GM21381 (cell line): ENCODE measurements around the gene INO80E.
"Not testable (repeated sequence)": the region's sequence is repeated elsewhere in the genome, so short reads cannot be mapped to it uniquely, and the experiment has no call there.

Experiments used
- ATAC-seq: cut with Tn5 transposase; IDR thresholded peaks from one replicate; pipeline ENCODE4 v1.9.1; 2021; ENCODE audit warnings: mild to moderate bottlenecking, moderate library complexity; ENCODE audit not compliant: unreplicated experiment

INO80E gene

GRCh38 chr16:30009085-30009862 is 13.2 kb downstream of the INO80E start:
- ATAC-seq = no peak

DNA sequence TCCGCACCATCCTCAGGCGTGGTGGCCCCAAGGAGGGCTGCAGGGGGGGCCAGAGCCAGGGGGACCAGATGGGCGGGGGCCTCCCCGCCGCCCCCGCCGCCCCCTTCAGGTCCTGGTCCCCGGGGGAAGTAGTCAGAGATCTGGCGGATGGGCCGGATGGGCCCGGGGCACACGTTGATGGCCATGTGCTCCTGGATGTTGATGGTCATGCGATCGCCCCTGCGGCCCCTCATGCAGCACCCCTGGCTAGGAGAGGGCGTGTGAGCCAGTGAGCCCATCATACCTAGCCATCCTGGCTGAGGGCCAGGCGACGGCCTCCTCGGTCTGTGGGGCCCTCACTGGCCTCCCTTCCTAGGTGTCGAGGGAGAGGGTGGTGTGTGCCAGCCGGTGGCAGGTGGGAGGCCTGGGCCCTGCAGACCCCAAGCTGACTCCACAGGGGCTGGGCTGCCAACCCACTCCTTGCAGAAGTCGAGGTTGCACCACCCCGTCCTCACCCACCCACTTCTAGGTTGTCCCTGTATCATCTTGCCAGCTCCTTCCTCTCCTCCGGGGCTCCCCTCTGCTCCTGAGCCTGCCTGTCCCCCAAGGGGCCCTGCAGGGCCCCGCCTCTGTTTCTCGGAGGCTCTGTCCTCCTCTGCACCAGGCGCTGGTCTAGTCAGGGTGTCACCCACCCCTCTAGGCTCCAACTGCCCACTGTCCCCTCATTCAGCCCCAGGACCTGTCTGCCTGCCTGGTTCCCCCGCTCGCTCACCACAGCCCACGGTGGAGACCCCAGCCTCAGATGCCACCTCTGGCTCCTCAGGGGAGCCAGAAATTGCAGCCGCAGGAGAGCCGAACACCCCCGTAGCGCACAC is 14.2 kb downstream of the INO80E start:
- ATAC-seq = no peak

DNA sequence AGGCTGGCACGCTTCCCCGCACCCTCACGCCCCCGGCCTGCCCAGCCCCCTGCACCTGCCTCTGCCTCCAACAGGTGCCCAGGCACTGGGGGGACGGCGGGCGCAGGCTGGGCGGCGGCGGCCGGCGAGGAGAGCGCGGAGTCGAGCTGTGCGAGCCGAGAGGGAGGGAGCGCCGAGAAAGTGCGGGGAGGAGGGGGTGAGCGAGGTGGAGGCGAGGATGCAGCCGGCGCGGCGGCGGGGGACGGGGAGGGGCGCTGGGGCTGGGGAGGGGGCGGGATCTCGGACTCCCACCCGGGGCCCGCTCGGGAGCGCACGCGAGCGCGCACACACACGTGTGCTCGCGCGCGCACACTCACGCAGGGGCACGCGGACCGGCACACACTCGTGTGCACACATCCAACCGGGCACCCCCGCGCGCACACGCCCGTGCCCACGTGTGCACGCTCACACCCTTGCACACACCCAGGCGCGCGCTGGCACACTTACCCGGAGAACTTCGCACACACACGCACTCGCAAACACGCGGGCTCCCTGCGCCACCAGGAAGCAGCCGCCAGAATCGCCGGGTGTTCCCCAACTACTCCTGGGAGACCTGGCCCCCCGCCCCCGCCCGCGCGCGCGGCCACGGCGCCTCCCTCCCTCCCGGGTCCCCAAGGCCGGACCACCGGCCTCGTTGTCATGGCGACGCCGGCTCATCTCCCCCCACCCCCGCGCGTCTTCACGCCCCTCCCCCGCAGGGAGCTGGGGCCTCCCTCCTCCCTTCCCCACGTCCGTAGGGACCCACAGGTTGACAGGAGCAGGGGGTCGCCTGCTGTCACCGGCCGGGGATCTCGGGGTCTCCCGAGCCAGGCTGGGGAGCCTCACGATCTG is 15.0 kb downstream of the INO80E start, which contains the start of gene DOC2A:
Gene DOC2A (minus strand): TSS at position 184 of the 870 bp plus-strand sequence. CDS start 805 bp downstream, outside the sequence.
- no peak for ATAC-seq

DNA sequence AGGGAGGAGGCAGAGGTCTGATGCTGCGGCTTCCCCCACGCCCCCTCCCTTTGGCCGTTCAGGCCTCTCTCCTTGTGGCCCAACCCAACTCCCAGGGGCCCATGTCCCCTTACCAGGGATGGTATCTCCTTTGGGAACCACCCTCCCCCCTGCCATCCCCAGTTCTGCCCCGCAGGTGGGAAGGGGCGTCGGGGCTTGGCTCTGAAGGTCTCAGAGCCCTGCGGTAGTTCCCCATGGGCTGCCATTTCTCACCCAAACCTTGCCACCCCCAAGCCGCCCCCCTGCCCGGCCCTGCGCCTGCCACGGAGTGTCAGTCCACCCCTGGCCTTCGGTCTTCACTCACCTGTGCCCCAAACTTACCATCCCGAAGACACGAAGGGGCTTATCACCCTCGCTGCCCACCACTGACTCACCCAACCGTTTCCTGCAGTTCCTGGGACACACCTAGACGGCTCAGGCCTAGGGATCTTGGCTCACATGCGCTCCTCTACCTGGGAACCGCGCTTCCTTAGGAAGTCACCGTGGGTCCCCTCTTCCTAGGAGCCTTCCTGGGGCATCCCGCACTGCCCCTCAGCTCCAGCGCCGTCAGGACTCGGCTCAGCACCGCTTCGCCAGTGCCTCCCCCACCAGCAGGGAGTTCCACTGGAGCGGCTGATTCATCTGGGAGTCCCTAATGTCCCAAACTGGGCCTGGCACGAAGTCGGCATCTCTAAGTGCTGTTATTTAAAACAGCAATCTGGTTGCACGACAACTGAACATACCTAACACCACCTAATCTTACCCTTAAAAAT is 15.9 kb downstream of the INO80E start:
- no peak for ATAC-seq

DNA sequence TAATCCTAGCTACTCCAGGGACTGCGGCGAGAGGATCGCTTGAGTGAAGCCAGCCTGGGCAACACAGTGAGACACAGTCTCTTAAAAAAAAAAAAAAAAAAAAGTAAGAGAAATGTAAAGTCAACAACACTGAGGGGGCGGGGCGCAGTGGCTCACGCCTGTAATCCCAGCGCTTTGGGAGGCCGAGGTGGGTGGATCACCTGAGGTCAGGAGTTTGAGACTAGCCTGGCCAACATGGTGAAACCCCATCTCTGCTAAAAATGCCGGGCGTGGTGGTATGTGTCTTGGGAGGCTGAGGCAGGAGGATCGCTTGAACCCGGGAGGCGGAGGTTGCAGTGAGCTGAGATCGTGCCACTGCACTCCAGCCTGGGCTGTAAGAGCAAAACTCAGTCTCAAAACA is 16.6 kb downstream of the INO80E start:
- ATAC-seq = not testable (repeated sequence)

DNA sequence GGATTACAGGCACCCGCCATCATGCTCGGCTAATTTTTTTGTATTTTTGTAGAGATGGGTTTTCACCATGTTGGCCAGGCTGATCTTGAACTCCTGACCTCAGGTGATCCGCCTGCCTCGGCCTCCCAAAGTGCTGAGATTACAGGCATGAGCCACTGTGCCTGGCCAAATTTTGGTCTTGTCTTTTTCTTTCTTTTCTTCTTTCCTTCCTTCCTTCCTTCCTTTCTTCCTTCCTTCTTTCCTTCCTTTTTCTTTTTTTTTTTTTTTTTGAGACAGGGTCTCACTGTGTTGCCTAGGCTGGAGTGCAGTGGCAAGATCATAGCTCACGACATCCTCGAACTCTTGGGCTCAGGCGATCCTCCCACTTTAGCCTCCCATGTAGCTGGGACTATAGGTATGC is 19.4 kb downstream of the INO80E start:
- ATAC-seq = not testable (repeated sequence)

- no peak for ATAC-seq
Observed at GRCh38 chr16:30016555-30017276, 20.7 kb downstream of the INO80E start.

- ATAC-seq = no peak
Observed at GRCh38 chr16:30017277-30017656, 21.2 kb downstream of the INO80E start.

- not testable (repeated sequence) for ATAC-seq
Observed at GRCh38 chr16:30017937-30018336, 21.9 kb downstream of the INO80E start.

DNA sequence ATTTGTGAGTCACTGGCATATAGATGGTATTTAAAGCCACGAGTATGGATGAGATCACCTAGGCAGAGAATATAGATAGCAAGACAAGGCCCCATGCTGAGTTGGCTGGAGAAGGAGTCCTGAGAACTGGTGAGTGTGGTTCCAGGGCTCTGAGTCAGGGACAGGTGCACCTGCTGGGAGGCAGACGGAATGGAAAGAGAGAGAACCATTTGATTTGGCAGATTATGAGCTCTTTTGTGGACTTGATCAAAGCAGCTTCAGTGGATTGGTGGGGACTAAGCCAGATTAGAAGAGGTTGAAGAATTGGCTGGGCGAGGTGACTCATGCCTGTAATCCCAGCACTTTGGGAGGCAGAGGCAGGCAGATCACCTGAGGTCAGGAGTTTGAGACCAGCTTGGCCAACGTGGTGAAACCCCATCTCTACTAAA is 22.7 kb downstream of the INO80E start:
- no peak for ATAC-seq

- ATAC-seq = no peak
Observed at GRCh38 chr16:30022887-30023286, 26.8 kb downstream of the INO80E start, which contains the start of gene C16orf92. Gene C16orf92 (plus strand): TSS chr16:30023198. CDS start chr16:30023341, 143 bp downstream.

DNA sequence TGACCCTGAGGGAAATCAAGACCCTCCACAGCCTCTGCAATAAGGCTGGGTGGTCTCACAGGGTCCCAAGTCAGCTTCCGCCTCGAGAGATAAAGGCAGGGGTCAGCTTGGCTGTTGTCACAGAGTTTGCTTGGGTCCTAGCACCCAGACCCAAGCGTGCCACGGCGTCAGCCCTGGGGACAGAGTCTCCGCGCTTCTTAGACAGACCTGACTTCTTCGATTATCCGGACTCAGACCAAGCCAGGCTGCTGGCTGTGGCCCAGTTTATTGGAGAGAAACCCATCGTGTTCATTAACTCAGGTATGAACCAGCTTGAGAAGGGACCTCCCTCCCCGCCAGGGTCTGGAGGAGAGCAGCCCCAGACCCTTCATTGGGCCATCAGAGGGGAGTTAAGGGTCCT is 27.5 kb downstream of the INO80E start:
- ATAC-seq = no peak

- no peak for ATAC-seq
Observed at GRCh38 chr16:30024451-30024850, 28.4 kb downstream of the INO80E start.

DNA sequence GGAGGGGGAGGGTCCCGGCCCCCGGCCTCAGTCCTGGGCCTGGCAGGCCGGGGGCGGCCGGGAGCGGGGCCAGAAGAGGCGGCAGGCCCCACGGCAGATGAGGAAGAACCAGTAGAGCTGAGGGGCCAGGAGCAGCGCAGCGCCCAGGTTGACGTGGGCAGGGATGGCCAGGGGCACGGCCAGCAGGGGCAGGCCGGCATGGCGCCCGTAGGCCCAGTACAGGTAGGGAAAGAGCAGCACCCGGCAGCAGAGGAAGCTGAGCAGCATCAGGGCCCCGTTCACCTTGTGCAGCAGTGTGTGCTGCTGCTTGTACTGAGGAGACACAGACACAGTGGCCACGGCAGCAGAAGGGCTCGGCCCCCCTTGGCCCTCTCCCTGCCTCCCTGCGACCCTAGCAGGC is 29.1 kb downstream of the INO80E start:
- no peak for ATAC-seq

DNA sequence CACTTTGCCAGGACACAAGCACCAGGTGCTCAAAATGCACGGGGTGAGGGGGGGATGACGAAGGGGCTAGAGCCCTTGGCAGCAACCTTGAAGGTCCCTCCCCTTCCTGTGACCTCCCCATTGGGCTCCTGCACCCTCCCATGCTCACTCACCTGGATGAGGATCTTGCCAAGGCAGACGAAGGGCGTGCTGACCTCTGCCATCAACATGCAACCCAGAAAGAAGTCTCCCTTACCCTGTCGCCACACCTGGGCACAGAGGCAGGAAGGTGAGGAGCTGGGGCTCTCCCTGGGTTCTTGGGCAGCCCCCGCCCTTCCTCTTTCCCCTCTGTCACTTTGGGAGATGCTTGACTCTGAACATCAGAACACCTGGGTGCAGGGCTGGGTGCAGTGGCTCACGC is 29.5 kb downstream of the INO80E start:
- ATAC-seq = no peak

DNA sequence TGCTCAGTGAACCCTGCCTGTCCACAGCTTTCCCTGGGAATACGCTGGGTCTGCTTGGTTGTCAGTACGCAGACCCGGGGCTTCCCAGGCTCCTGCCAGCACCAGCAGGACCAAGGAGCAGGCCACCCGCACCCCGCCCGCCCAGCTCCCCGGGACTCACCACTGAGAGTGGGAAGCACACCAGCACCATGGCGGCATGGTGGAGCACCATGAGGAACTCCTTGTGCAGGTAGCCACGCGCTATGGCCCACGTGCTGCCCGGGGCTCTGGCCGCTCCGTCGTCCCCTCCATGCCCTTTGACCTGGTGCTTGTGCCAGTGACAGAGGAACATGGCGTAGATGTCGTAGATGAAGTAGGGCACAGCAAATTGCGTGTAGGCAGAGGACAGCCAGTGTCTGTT is 30.4 kb downstream of the INO80E start:
- ATAC-seq = no peak

GRCh38 chr16:30027588-30028437 is 31.8 kb downstream of the INO80E start:
- no peak for ATAC-seq

DNA sequence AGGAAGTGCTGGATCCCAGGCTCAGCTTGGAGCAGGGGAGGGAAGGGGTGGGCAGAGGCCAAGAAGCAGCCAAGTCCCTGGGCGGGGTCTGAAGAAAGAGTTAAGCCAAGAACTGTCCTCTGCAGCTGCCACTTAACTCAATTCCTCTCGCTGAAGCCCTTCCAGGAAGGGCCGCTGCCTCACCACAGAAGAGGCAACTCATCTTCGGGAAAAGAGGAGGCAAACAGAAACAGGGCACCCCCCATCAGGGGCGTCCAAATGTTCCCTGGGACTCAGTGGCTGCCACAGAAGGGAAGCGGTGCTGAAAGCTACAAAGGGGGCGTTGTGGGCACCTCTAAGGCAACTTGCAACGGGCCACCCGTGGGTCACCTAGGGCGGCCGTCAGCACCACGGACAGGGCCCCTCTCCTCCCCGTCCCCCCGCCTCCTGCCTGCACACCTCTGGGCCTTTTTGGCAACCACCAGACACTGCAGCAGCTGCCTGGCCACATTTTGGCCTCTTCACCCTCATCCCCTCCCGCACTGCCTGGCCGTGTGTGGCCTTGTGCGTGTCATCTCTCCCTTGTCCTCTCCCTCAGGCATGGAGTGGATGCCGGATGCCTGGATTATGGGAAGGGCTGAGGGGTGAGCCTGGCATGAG is 32.5 kb downstream of the INO80E start:
- ATAC-seq = no peak
